T-cell (primary cell): ENCODE data around the gene PXMP4. TPM values are rescaled to one million over a fixed set of nuclear protein-coding genes. Genes with fewer than 3 reads are reported as not detected.

Source experiments
- ATAC-seq, 4 experiments: fragments of 200-7000 bp in 3 of 4; fragments of 150-1000 bp in 1 of 4; cut with Tn5 transposase; replicated peaks in 1 of 4; 1 replicate in 3 of 4; 2 replicates in 1 of 4; pipeline ENCODE4 v1.10.0; 2021; ENCODE audit warnings: moderate library complexity in 3 of 4, mild to moderate bottlenecking in 2 of 4, moderate number of reproducible peaks in 1 of 4
- CTCF ChIA-PET, 2 donors: fragments of 300-600 bp; sonication (Branson Sonifier 250); formaldehyde crosslinking; loops; one replicate each; lab custom pipeline; 2022; ENCODE audit warnings: antibody characterized with exemption in 2 of 2; lab: Charles Lee
- POLR2A ChIA-PET, 2 donors: fragments of 300-600 bp; sonication (Branson Sonifier 250); formaldehyde crosslinking; loops; one replicate each; lab custom pipeline; 2022; ENCODE audit warnings: antibody characterized with exemption in 2 of 2; lab: Charles Lee
- DNase-seq, 35 experiments: peaks; one replicate each; pipeline versions ENCODE4 v3.0.0 to v3.0.0-alpha.2; 2013 to 2023
- H3K27ac ChIP-seq: one replicate; pipeline ENCODE4 v1.5.1; 2013; ENCODE audit warnings: low read length
- H3K27me3 ChIP-seq, 2 experiments: replicated peaks in 1 of 2; 1 replicate in 1 of 2; 2 replicates in 1 of 2; pipeline versions ENCODE4 v1.6.1 to v1.7.0; 2013; ENCODE audit warnings: low read length in 1 of 2, mixed read lengths in 1 of 2; ENCODE audit not compliant: control insufficient read depth in 2 of 2, insufficient read depth in 2 of 2; ENCODE audit errors: extremely low read depth in 1 of 2
- H3K36me3 ChIP-seq, 2 donors: 1 replicate in 1 of 2; 2 replicates in 1 of 2; pipeline versions ENCODE4 v1.6.1 to v1.7.0; 2013; ENCODE audit warnings: low read length in 1 of 2; ENCODE audit not compliant: control insufficient read depth in 2 of 2, insufficient read depth in 1 of 2; ENCODE audit errors: extremely low read depth in 1 of 2
- H3K4me1 ChIP-seq, 2 experiments: 1 replicate in 1 of 2; 2 replicates in 1 of 2; pipeline versions ENCODE4 v1.6.1 to v1.7.0; 2013; ENCODE audit warnings: low read length in 2 of 2, mixed read lengths in 1 of 2; ENCODE audit not compliant: insufficient read depth in 2 of 2, control insufficient read depth in 1 of 2; ENCODE audit errors: extremely low read depth in 1 of 2
- H3K4me3 ChIP-seq, 2 donors: 1 replicate in 1 of 2; 2 replicates in 1 of 2; pipeline versions ENCODE4 v1.5.1 to v1.7.0; 2013; ENCODE audit warnings: mild to moderate bottlenecking in 2 of 2, low read length in 1 of 2, moderate library complexity in 1 of 2; ENCODE audit not compliant: control insufficient read depth in 1 of 2; ENCODE audit errors: extremely low read depth in 1 of 2
- H3K9me3 ChIP-seq: 2 replicates; pipeline ENCODE4 v1.7.0; 2013
- H3K27ac Mint-ChIP-seq, 2 donors: one replicate each; pipeline ENCODE4 v1.8.0; 2020 to 2021; ENCODE audit warnings: mild to moderate bottlenecking in 2 of 2, mixed read lengths in 2 of 2
- H3K27me3 Mint-ChIP-seq, 2 donors: one replicate each; pipeline ENCODE4 v1.8.0; 2021 to 2022; ENCODE audit warnings: mixed read lengths in 2 of 2
- H3K36me3 Mint-ChIP-seq: one replicate; pipeline ENCODE4 v1.8.0; 2021; ENCODE audit warnings: mixed read lengths
- H3K4me1 Mint-ChIP-seq, 3 donors: one replicate each; pipeline ENCODE4 v1.8.0; 2020 to 2022; ENCODE audit warnings: mixed read lengths in 3 of 3, mild to moderate bottlenecking in 1 of 3
- H3K4me3 Mint-ChIP-seq, 3 donors: one replicate each; pipeline ENCODE4 v1.8.0; 2020 to 2022; ENCODE audit warnings: mild to moderate bottlenecking in 3 of 3, mixed read lengths in 3 of 3, moderate library complexity in 3 of 3
- H3K9me3 Mint-ChIP-seq, 3 donors: one replicate each; pipeline ENCODE4 v1.8.0; 2020 to 2022; ENCODE audit warnings: mixed read lengths in 3 of 3
- WGBS: methylation state at CpG from one replicate; pipeline ENCODE4 v1.1.5; 2013; ENCODE audit warnings: missing lambda C conversion rate; ENCODE audit not compliant: insufficient coverage; 5-methylcytosine and 5-hydroxymethylcytosine counted together
- total RNA-seq, 35 experiments: library from RNA in 6 of 35; stranded (reverse) in 6 of 35; fragments of 120-200 nt in 1 of 35; gene quantifications; one replicate each; pipeline versions ENCODE4 v1.2.1 to v1.2.4 and lab custom pipeline; 2013 to 2026

The PXMP4 gene
- total RNA-seq, 5 donors from 2014 or later (not counting 1 experiment from before 2014, with no cell fraction given), result 6.1 to 15.4 (median 13.9) TPM

GRCh38 chr20:33687993-33688937 is 31.8 kb downstream of the PXMP4 start:
- Histone ChIP-seq H3K4me3 (no peak overlapping the region), H3K36me3 (no peaks in the 10 kb centered on the region), H3K27me3 (no peaks in the 10 kb centered on the region), H3K4me1 (peaks cover 24 to 40% of the 10 kb centered on the region in 2 experiments), H3K9me3 (no peaks in the 10 kb centered on the region), H3K27ac (no peak overlapping the region)
- H3K9me3 Mint-ChIP-seq, result no peaks in the 10 kb centered on the region
- 86% methylated on average over 1 of the region's 3 CpGs for WGBS
- ChIA-PET CTCF (no interaction called here), POLR2A (no interaction called here)
- H3K4me1 Mint-ChIP-seq, result peaks cover 23 to 50% (median 47%) of the 10 kb centered on the region in 3 donors
- H3K27me3 Mint-ChIP-seq, result no peaks in the 10 kb centered on the region
- H3K27ac Mint-ChIP-seq, result peak overlapping the region; percentile 92 to 94
- DNase-seq, result no peak
- H3K4me3 Mint-ChIP-seq, result peak overlapping the region in 1 of 3 donors; percentile 72
- H3K36me3 Mint-ChIP-seq, result no peaks in the 10 kb centered on the region
- no peak for ATAC-seq

GRCh38 chr20:33687370-33687915 is 32.7 kb downstream of the PXMP4 start:
- Mint-ChIP-seq H3K36me3 (no peaks in the 10 kb centered on the region), H3K27ac (peak overlapping the region; percentile 43 to 88), H3K4me3 (peak overlapping the region in 1 of 3 donors; percentile 72), H3K4me1 (peaks cover 23 to 50% (median 47%) of the 10 kb centered on the region in 3 donors), H3K9me3 (no peaks in the 10 kb centered on the region), H3K27me3 (no peaks in the 10 kb centered on the region)
- Histone ChIP-seq H3K9me3 (no peaks in the 10 kb centered on the region), H3K4me1 (peaks cover 24 to 40% of the 10 kb centered on the region in 2 experiments), H3K4me3 (no peak overlapping the region), H3K27me3 (no peaks in the 10 kb centered on the region), H3K36me3 (no peaks in the 10 kb centered on the region), H3K27ac (no peak overlapping the region)
- ChIA-PET POLR2A (no interaction called here), CTCF (interaction anchor here in 1 of 2 donors (1.0 kb wide), 1 partner anchor 45 kb away, joined by 3 read pairs; the partner anchor contains the start of gene ZNF341)
- DNase-seq, result no peak
- ATAC-seq, result no peak
- WGBS, result 89% methylated on average over 6 of the region's 8 CpGs

DNA sequence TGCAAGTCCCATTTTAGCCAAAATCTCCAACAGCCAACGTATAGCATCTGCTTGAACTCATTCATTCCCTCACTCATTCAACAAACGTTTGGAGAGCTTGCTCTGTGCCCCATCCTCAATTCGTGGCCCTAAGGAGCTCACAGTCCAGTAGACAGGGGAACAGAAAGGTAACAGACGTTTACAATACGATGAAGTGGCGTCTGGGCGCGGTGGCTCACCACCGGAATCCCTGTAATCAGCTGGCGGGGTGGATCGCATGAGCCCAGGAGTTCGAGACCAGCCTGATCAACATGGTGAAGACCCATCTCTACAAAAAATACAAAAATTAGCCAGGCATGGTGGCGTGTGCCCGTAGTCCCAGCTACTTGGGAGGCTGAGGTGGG is 33.1 kb downstream of the PXMP4 start:
- WGBS, result 81% methylated on average over 8 of the region's 14 CpGs

DNA sequence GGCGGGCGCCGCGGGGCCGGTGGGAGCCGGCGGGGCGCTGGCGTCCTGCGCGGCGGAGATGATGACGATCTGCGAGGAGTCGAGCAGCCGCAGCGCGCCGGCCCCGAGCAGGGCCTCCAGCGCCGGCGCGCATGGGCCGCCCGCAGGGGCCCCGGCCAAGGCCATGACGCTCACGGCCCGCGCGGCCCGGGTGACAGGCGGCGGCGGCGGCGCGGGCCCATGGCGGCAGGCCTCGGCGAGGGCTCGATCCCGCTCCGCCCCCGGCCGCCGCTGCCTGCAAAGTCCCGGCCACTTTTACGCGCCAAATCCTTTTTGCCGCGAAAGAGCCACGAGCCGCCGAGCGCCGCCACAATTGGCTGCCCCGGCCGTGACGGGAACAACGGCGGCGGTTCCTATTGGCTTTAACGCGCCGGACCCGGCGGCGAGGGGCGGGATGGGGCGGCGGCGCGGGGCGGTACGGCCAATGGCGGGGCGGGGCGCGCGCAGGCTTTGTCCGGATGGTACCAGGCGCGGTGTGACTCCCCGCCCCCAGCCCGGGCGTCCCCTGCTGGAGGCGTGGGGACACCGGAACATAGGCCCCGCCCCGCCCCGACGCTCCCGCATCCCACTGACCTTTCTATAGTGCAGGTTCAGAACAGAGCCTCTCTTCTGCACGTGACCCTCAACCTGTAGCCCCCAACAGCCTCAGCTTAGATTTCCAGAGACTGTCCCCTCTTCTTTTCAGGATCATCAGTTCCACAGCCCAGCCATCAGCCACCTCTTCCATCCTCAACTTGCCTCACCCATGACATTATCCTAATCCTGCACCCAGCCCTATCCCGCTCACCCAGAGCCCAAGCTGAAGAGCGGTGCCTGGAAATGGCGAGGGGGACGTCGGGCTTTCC is 33.8 kb downstream of the PXMP4 start, which contains the start of gene E2F1:
Gene E2F1, minus strand, starts transcription at position 286 of the 884 bp plus-strand sequence. Its CDS starts 121 bp downstream, at position 165.
- no peaks in the 10 kb centered on the region for H3K9me3 ChIP-seq
- no peaks in the 10 kb centered on the region for H3K36me3 ChIP-seq
- H3K27me3 ChIP-seq, result no peaks in the 10 kb centered on the region
- peak; percentile 78 to 96 (median 88) for DNase-seq
- POLR2A ChIA-PET, result no interaction called here
- peak within 1 kb of the TSS; percentile 81 to 88 for H3K27ac Mint-ChIP-seq
- H3K4me3 ChIP-seq, result peak within 1 kb of the TSS; percentile 32 to 44
- peak; percentile 91 to 95 (median 93) for ATAC-seq
- H3K4me1 ChIP-seq, result peaks cover 27 to 42% of the 10 kb centered on the region in 2 experiments
- no peaks in the 10 kb centered on the region for H3K27me3 Mint-ChIP-seq
- no peaks in the 10 kb centered on the region for H3K9me3 Mint-ChIP-seq
- CTCF ChIA-PET, result interaction anchor here in 1 of 2 donors (1.0 kb wide), 1 partner anchor 46 kb away, joined by 3 read pairs; the partner anchor contains the start of gene ZNF341
- H3K4me1 Mint-ChIP-seq, result peaks cover 30 to 52% (median 49%) of the 10 kb centered on the region in 3 donors
- WGBS, result 4% methylated on average over 92 of the region's 101 CpGs
- no peaks in the 10 kb centered on the region for H3K36me3 Mint-ChIP-seq
- peak within 1 kb of the TSS; percentile 72 to 79 (median 75) for H3K4me3 Mint-ChIP-seq
- peak within 1 kb of the TSS; percentile 59 for H3K27ac ChIP-seq

More for the DNA sequence above, 33.1 kb downstream of the PXMP4 start:
- H3K4me1 Mint-ChIP-seq, result peaks cover 26 to 50% (median 47%) of the 10 kb centered on the region in 3 donors
- ATAC-seq, result no peak
- CTCF ChIA-PET, result interaction anchor here in 1 of 2 donors (1.0 kb wide), 1 partner anchor 45 kb away, joined by 3 read pairs; the partner anchor contains the start of gene ZNF341
- no peaks in the 10 kb centered on the region for H3K9me3 ChIP-seq
- POLR2A ChIA-PET, result no interaction called here
- peak overlapping the region; percentile 81 to 88 for H3K27ac Mint-ChIP-seq
- no peak for DNase-seq
- H3K36me3 Mint-ChIP-seq, result no peaks in the 10 kb centered on the region
- H3K4me3 ChIP-seq, result peak overlapping the region in 1 of 2 donors; percentile 44
- no peaks in the 10 kb centered on the region for H3K27me3 Mint-ChIP-seq
- peak overlapping the region; percentile 59 for H3K27ac ChIP-seq
- H3K4me1 ChIP-seq, result peaks cover 24 to 40% of the 10 kb centered on the region in 2 experiments
- H3K36me3 ChIP-seq, result no peaks in the 10 kb centered on the region
- H3K4me3 Mint-ChIP-seq, result peak overlapping the region; percentile 72 to 79 (median 75)
- no peaks in the 10 kb centered on the region for H3K27me3 ChIP-seq
- H3K9me3 Mint-ChIP-seq, result no peaks in the 10 kb centered on the region

DNA sequence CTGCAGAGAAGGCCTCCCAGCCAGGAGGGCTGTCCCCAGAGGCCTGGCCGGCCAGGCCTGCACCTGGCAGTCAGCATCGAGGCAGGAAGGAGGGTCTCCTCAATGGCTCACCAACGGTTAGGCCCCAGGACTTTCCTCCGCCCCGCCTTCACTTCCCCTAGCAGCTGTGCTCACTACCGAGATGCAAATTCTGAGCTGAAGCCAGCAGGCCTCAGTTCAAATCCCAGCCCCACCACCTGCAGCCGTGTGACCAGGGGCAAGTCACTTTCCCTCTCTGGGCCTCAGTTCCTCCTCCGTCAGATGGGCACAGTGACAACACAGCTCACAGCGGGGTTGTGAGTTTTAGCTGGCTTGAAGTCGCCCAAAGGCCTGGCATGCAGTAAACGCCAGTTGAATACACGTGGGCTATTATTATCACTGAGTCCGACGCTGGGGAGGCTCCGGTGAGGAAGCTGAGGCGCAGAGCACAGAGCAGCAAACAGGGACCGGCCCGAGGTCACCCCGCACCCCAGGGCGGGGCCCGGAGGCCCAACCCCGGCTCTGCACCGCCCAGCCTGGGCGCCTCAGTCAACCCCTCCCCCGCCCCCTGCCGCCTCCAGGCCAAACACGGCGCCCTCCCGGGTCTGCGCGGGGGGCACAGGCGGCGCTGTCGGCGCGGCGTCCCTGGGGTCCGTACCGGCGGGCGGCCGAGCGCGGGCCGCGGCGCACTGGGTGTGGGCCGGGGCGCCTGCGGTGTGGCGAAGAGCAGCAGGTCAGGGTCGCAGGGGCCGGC is 34.6 kb downstream of the PXMP4 start:
- H3K27me3 ChIP-seq, result no peaks in the 10 kb centered on the region
- H3K4me3 ChIP-seq, result peak overlapping the region; percentile 7 to 32
- Mint-ChIP-seq H3K4me3 (peak overlapping the region; percentile 52 to 76 (median 64)), H3K36me3 (no peaks in the 10 kb centered on the region), H3K4me1 (peaks cover 30 to 57% (median 49%) of the 10 kb centered on the region in 3 donors), H3K27me3 (no peaks in the 10 kb centered on the region), H3K27ac (peak overlapping the region; percentile 31 to 48), H3K9me3 (no peaks in the 10 kb centered on the region)
- DNase-seq, result peak in 6 of 35 experiments; percentile 15 to 48 (median 20)
- CTCF ChIA-PET, result no interaction called here
- POLR2A ChIA-PET, result no interaction called here
- no peak overlapping the region for H3K27ac ChIP-seq
- no peaks in the 10 kb centered on the region for H3K9me3 ChIP-seq
- H3K36me3 ChIP-seq, result no peaks in the 10 kb centered on the region
- 1% methylated on average over 53 of the region's 53 CpGs for WGBS
- ATAC-seq, result peak; percentile 11 to 34 (median 12)
- peaks cover 29 to 36% of the 10 kb centered on the region in 2 experiments for H3K4me1 ChIP-seq
